Measurements from ENCODE around the gene TBC1D8.

DNA sequence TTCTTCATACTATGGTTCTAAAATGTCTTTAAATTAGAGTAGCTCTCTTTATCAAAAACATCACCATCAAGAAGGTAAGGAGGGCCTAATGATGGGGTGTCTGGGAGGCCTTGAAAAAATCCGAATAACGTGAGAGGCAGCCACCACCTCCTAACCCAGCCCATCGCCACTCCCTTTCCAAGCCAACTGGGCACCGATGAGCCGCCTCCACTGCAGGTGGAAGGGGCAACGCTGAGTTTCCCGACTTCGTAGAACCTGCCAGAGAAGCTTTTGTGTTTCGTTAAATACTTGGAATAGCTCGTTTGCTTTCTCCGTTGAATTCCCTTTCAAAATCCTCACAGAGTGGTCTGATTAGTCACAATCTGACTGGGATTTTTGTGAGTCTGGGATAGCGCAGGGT is 171.1 kb downstream of the TBC1D8 start:
- TF ChIP-seq, protein P1, sequence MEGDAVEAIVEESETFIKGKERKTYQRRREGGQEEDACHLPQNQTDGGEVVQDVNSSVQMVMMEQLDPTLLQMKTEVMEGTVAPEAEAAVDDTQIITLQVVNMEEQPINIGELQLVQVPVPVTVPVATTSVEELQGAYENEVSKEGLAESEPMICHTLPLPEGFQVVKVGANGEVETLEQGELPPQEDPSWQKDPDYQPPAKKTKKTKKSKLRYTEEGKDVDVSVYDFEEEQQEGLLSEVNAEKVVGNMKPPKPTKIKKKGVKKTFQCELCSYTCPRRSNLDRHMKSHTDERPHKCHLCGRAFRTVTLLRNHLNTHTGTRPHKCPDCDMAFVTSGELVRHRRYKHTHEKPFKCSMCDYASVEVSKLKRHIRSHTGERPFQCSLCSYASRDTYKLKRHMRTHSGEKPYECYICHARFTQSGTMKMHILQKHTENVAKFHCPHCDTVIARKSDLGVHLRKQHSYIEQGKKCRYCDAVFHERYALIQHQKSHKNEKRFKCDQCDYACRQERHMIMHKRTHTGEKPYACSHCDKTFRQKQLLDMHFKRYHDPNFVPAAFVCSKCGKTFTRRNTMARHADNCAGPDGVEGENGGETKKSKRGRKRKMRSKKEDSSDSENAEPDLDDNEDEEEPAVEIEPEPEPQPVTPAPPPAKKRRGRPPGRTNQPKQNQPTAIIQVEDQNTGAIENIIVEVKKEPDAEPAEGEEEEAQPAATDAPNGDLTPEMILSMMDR (IDR thresholded peaks at IDR 0.05), result no peak
- TF ChIP-seq POLR2A (IDR thresholded peaks at IDR 0.05), result no peak
